ENCODE measurements around the gene RING1. TPM values are rescaled to one million over a fixed set of nuclear protein-coding genes. Genes with fewer than 3 reads are reported as not detected.

RING1 gene
- total RNA-seq, 1 experiment from 2014 or later, result 31.0 TPM

DNA sequence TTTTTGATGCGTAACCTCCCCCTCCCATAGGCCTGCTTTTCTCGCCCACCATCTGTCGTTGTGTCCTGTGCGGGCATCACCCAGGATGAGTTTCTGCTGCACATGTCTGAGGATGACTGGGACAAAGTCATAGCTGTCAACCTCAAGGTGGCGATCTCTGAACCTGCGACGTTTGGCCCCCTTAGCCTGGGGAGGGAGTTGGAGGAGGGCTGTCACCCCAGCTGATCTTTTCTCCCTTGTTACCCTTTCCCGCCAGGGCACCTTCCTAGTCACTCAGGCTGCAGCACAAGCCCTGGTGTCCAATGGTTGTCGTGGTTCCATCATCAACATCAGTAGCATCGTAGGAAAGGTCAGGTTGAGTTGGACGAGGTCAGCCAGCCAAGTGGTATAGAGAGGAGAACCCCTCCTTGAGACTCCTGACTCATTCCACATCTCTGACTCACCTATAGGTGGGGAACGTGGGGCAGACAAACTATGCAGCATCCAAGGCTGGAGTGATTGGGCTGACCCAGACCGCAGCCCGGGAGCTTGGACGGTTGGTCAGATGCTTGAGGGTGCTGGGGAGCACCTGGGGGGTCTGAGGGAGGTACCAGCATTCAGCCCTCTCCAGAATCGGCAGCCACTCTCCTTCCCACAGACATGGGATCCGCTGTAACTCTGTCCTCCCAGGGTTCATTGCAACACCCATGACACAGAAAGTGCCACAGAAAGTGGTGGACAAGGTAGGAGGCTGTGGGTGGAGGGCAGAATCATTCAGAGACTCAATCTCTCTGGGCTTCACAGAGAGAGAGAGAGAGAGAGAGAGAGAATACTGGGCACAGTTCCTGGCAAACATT is 2.9 kb upstream of the RING1 start:
- Histone ChIP-seq H3K4me2 (ENCODE audit: insufficient read depth, insufficient read length, low read length) (peak overlapping the region; percentile 77), H3K9me3 (ENCODE audit: control insufficient read depth, low read depth, low read length) (no peaks in the 10 kb centered on the region), H2BK20ac (ENCODE audit: low read depth, low read length, poor library complexity, severe bottlenecking) (no peak overlapping the region), H3K27me3 (ENCODE audit: insufficient read depth, low read length) (peaks cover 23% of the 10 kb centered on the region; the same call in 1 of the 2 replicates), H3K23ac (ENCODE audit: insufficient read length, low read depth, low read length) (no peak overlapping the region), H3K56ac (ENCODE audit: insufficient read length, low read depth, low read length) (no peak overlapping the region), H2BK120ac (ENCODE audit: low read depth, low read length, poor library complexity, severe bottlenecking) (no peak overlapping the region), H3K14ac (ENCODE audit: insufficient read depth, low read length) (no peak overlapping the region), H2BK5ac (ENCODE audit: insufficient read length, low read length) (no peak overlapping the region), H2BK15ac (ENCODE audit: low read depth, low read length) (no peak overlapping the region), H2AK5ac (ENCODE audit: insufficient read length, low read length) (no peak overlapping the region), H4K91ac (ENCODE audit: insufficient read length, low read depth, low read length) (no peak overlapping the region), H3K79me1 (ENCODE audit: insufficient read depth, low read depth, low read length, poor library complexity, severe bottlenecking) (no peaks in the 10 kb centered on the region), H3T11ph (ENCODE audit: low read length) (no peak overlapping the region), H2BK12ac (ENCODE audit: insufficient read length, low read depth, low read length) (no peak overlapping the region), H3K4ac (ENCODE audit: low read depth, low read length) (no peak overlapping the region), H4K5ac (ENCODE audit: insufficient read length, low read depth, low read length) (no peak overlapping the region), H4K20me1 (ENCODE audit: control insufficient read depth, insufficient read depth, insufficient read length) (peaks cover 3% of the 10 kb centered on the region), H3K27ac (ENCODE audit: insufficient read length, low read depth, low read length) (no peak overlapping the region), H3K4me1 (ENCODE audit: insufficient read depth, low read length) (peaks cover 11% of the 10 kb centered on the region; the same call in 1 of the 2 replicates), H3K9ac (ENCODE audit: extremely low read depth, insufficient read length, low read length) (no peak overlapping the region), H3K18ac (ENCODE audit: insufficient read length, low read depth, low read length) (no peak overlapping the region), H4K8ac (replicated peaks; ENCODE audit: insufficient read length, low read depth, low read length) (no peak overlapping the region), H3K79me2 (ENCODE audit: insufficient read depth, low read length) (peaks cover 4% of the 10 kb centered on the region; the same call in 1 of the 2 replicates), H2AFZ (ENCODE audit: low read length) (no peak overlapping the region), H3K23me2 (ENCODE audit: insufficient read length, low read depth, low read length, poor library complexity, severe bottlenecking) (peaks cover 22% of the 10 kb centered on the region)
- Mint-ChIP-seq H3K27me3 (ENCODE audit: low read depth) (peaks cover 40% of the 10 kb centered on the region), H3K27ac (peak overlapping the region in 2 of 3 experiments; percentile 85 to 95; a peak in 2 of 7 replicates), H3K4me3 (peak overlapping the region; percentile 69 to 95), H3K4me1 (peaks cover 42 to 50% of the 10 kb centered on the region in 2 experiments), H3K36me3 (ENCODE audit: insufficient read depth in 1 of 3, low read depth in 3 of 3) (peaks cover 34 to 47% (median 37%) of the 10 kb centered on the region in 3 experiments), H3K9me3 (no peaks in the 10 kb centered on the region; a peak in 1 of 5 replicates)
- no peak; the same call in 2 of the 3 replicates for TF ChIP-seq CTCF (conservative IDR thresholded peaks at IDR 0.05)
- no CpG with 5 or more reads among the region's 17 CpGs for WGBS (ENCODE audit: extremely low coverage, insufficient read length, low lambda C conversion rate)
- DNase-seq, result no peak
